Fibroblast of lung (primary cell): Measurements from ENCODE around the gene SBNO2. TPM values are rescaled to one million over a fixed set of nuclear protein-coding genes. Genes with fewer than 3 reads are reported as not detected.

Experiments
- DNase-seq, 2 donors: peaks; one replicate each; pipeline versions ENCODE4 v3.0.0 to v3.0.0-alpha.2; 2010; ENCODE audit warnings: low read depth in 2 of 2
- H2AFZ ChIP-seq: 2 replicates; pipeline ENCODE4 v1.5.1; 2012; ENCODE audit warnings: low read length, control low read depth, inconsistent platforms
- H3K27ac ChIP-seq: 2 replicates; pipeline ENCODE4 v1.5.1; 2011; ENCODE audit warnings: low read length, control low read depth; ENCODE audit not compliant: insufficient read depth
- H3K27me3 ChIP-seq: 2 replicates; pipeline ENCODE4 v1.5.1; 2011; ENCODE audit warnings: mild to moderate bottlenecking, low read length; ENCODE audit not compliant: control insufficient read depth, insufficient read depth
- H3K36me3 ChIP-seq: 2 replicates; pipeline ENCODE4 v1.5.1; 2011; ENCODE audit warnings: low read length; ENCODE audit not compliant: control insufficient read depth, insufficient read depth
- H3K4me1 ChIP-seq: 2 replicates; pipeline ENCODE4 v1.5.1; 2011; ENCODE audit warnings: low read length; ENCODE audit not compliant: control insufficient read depth, insufficient read depth; ENCODE audit errors: extremely low read depth
- H3K4me2 ChIP-seq: 2 replicates; pipeline ENCODE4 v1.5.1; 2011; ENCODE audit warnings: low read length, control low read depth; ENCODE audit not compliant: insufficient read depth; ENCODE audit errors: extremely low read depth
- H3K4me3 ChIP-seq, 4 experiments: fragments of 200-600 bp in 1 of 4; sonication (generic) in 1 of 4; replicated peaks in 1 of 4; 2 replicates each; pipeline ENCODE4 v1.5.1; 2011 to 2016; ENCODE audit warnings: low read length in 4 of 4, low read depth in 3 of 4, mild to moderate bottlenecking in 3 of 4, control low read depth in 2 of 4, inconsistent platforms in 1 of 4, mixed read lengths in 1 of 4; ENCODE audit not compliant: insufficient read depth in 1 of 4; ENCODE audit errors: control extremely low read depth in 1 of 4
- H3K79me2 ChIP-seq: 2 replicates; pipeline ENCODE4 v1.5.1; 2012; ENCODE audit warnings: mild to moderate bottlenecking, low read length, inconsistent platforms; ENCODE audit not compliant: control insufficient read depth, insufficient read depth
- H3K9ac ChIP-seq: 2 replicates; pipeline ENCODE4 v1.5.1; 2011; ENCODE audit warnings: mild to moderate bottlenecking, low read length, control low read depth; ENCODE audit not compliant: insufficient read depth
- H3K9me3 ChIP-seq: 2 replicates; pipeline ENCODE4 v1.5.1; 2012; ENCODE audit warnings: low read depth, low read length; ENCODE audit not compliant: control insufficient read depth, insufficient read depth
- H4K20me1 ChIP-seq: 2 replicates; pipeline ENCODE4 v1.5.1; 2011; ENCODE audit warnings: low read length; ENCODE audit not compliant: control insufficient read depth, insufficient read depth; ENCODE audit errors: extremely low read depth
- CTCF ChIP-seq, 2 donors: IDR thresholded peaks in 1 of 2; conservative IDR thresholded peaks in 1 of 2; 1 replicate in 1 of 2; 2 replicates in 1 of 2; pipeline ENCODE4 v1.5.1; 2011 to 2012; ENCODE audit warnings: low read length in 2 of 2, control low read depth in 1 of 2, inconsistent platforms in 1 of 2, low read depth in 1 of 2, mild to moderate bottlenecking in 1 of 2
- EZH2 ChIP-seq: IDR thresholded peaks from 2 replicates; pipeline ENCODE4 v1.5.1; 2012; ENCODE audit warnings: low read length, control low read depth, mild to moderate bottlenecking; ENCODE audit errors: missing control alignments
- polyA plus RNA-seq, 2 donors: library from polyadenylated mRNA; depleted of rRNA in 1 of 2; stranded (reverse) in 1 of 2; unstranded in 1 of 2; fragments of >200 nt; gene quantifications; 2 replicates each; pipeline ENCODE4 v1.2.1, GENCODE V29; 2011 to 2012; ENCODE audit warnings: missing spikeins in 1 of 2
- total RNA-seq: library from RNA; depleted of rRNA; stranded (reverse); fragments of >200 nt; gene quantifications from 2 replicates; pipeline ENCODE4 v1.2.1, GENCODE V29; 2014

The SBNO2 gene
- total and polyA plus RNA-seq, 2 donors (not counting 1 experiment from before 2014, with no cell fraction given) = 12.6 to 55.8 TPM

DNA sequence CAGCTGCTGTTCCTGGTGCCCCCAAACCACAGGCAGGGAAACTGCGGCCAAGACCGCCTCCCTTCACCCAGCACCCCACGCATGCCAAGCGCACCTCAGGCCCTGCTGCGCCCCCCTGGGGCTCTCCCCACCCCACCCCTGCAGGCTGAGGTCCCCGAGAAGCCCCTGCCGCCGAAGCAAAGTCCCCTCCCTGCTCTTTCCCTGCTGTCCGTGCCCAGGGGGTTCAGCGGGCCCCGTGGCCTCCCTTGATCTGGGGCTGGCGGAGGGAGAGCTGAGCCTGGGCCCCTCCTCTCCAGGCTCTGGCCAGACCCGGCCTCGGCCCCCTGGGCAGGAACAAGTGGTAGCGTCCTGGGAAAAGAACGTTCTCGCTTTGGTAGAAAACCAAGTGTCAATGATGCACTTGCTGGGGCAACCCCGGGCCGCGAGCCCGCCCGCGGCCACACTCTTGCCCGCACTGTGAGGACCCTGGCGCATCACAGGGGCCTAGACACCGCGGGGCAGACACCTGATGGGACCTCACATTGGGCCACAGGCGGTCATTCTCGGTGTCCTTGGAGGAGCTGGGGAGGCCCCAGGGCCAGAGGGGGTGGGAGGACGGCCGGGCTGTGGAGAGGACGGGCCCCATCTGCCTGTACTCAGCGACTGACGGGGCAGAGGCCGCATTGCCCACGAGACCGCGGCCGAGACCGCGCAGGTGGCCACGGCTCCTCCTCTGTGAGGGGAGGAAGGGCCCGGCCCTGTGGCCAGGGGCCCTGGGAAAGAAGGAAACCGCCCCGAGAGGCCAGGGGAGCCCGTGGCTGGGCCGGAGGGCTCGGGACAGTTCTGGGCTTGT lies 41.3 kb downstream of the SBNO2 start:
- TF ChIP-seq CTCF (conservative IDR thresholded peaks at IDR 0.05 in 1 of 2, IDR thresholded peaks at IDR 0.05 in 1 of 2; ENCODE audit: low read depth in 1 of 2, low read length in 2 of 2) (no peak), EZH2 (no peak)
- Histone ChIP-seq H3K27ac (peak overlapping the region; percentile 98), H3K27me3 (no peaks in the 10 kb centered on the region), H3K9ac (peak overlapping the region; percentile 98), H3K9me3 (no peaks in the 10 kb centered on the region), H3K36me3 (peaks cover 15% of the 10 kb centered on the region), H3K4me1 (peaks cover 4% of the 10 kb centered on the region), H4K20me1 (no peaks in the 10 kb centered on the region), H3K4me3 (peak overlapping the region; percentile 34 to 87 (median 77)), H3K4me2 (peak overlapping the region; percentile 85), H3K79me2 (peaks cover 58% of the 10 kb centered on the region), H2AFZ (no peak overlapping the region)
- no peak for DNase-seq

DNA sequence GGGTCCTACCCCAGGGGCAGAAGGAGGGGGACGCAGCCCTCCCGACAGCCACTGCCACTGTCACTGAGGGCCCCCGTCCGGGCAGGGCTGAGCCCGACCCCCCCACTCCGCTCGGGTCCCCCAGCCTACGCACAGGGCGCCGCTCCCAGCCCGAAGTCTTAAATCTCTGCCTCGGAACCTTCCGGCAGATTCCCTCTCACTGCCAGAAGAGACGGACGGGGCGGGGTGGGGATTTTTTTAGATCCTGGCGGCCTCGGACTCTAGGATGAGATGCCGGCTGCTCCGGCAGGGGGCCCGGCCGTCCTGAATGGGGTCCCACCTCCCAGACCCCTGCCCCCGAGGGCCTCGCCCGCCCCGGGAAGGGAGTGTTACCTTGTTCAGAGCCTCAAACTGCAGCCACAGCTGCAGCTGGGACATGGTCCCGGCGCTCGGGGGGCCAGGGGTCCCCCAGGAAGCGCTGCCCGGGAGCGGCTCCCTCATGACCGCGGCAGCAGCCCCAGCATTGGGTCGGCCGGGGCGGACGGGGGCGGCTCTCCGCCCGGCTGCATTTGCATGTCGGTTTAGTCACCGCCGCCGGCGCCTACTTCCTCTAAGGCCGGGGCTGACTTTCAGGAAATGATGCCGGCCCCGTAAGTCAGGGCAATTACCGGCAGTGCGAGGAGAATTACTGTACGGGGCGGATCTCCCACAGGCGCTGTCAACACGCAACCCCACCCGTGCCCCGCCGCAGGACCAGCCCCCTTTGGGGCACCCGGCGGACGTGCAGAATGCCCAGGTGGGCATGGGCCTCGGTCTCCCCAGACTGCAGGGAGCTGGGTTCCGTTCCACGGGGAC lies 42.1 kb downstream of the SBNO2 start:
- no peak for TF ChIP-seq EZH2
- TF ChIP-seq CTCF (conservative IDR thresholded peaks at IDR 0.05 in 1 of 2, IDR thresholded peaks at IDR 0.05 in 1 of 2; ENCODE audit: low read depth in 1 of 2, low read length in 2 of 2) = no peak
- Histone ChIP-seq H3K27ac (peak overlapping the region; percentile 98), H3K9ac (peak overlapping the region; percentile 98), H3K4me2 (peak overlapping the region; percentile 85), H3K27me3 (no peaks in the 10 kb centered on the region), H3K36me3 (peaks cover 22% of the 10 kb centered on the region), H2AFZ (no peak overlapping the region), H3K4me3 (peak overlapping the region; percentile 57 to 87 (median 77)), H3K4me1 (peaks cover 4% of the 10 kb centered on the region), H3K79me2 (peaks cover 67% of the 10 kb centered on the region), H4K20me1 (no peaks in the 10 kb centered on the region), H3K9me3 (no peaks in the 10 kb centered on the region)
- peak; percentile 84 to 93 for DNase-seq
